Spleen (tissue), 7 donors: ENCODE measurements around the gene COL5A1.

Source experiments
- CTCF ChIP-seq, 11 experiments: fragments of 200-600 bp in 7 of 11; fragments of 450-650 bp in 4 of 11; sonication (generic) in 4 of 11; IDR thresholded peaks in 8 of 11; conservative IDR thresholded peaks in 3 of 11; 1 replicate in 7 of 11; 2 replicates in 4 of 11; pipeline versions ENCODE4 v1.4.0 to v1.8.0; 2016 to 2021; ENCODE audit warnings: antibody characterized with exemption in 11 of 11, inconsistent platforms in 4 of 11, mild to moderate bottlenecking in 1 of 11
- POLR2A ChIP-seq, 3 donors: fragments of 450-650 bp; IDR thresholded peaks; one replicate each; pipeline ENCODE4 v1.5.1; 2017; ENCODE audit warnings: antibody characterized with exemption in 3 of 3, mild to moderate bottlenecking in 1 of 3
- POLR2AphosphoS5 ChIP-seq, 3 donors: sonication (generic); formaldehyde crosslinking; IDR thresholded peaks; one replicate each; pipeline ENCODE4 v1.5.1; 2017; ENCODE audit warnings: antibody characterized with exemption in 3 of 3
- donor health status: DM: no; HTN: no; CAD: no; lungs with moderate emphysema.
- donor health status: DM: no; HTN: no; CAD: no.
- donor health status: DM: no; HTN: no; CAD: no.

DNA sequence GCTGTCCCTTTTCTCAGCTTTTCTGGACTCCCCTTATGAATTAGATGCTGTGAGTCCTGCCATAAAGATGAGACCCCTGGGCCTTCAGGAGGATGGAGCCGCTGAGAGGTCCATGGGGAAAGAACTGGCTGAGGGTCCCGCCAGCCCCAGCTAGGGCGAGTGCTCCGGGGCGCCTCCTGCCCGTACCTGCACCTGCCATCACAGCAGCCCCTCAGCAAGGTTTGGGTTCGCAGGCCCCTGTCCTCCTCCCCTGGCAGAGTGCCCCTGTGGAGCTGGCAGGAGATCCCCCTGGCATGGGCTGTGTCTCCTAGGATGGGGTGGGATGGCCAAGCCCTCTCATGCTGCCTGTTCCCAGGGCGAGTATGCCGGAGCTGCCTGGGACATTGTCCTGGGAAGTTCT lies 64.2 kb downstream of the COL5A1 start:
- TF ChIP-seq CTCF (IDR thresholded peaks at IDR 0.05 in 8 of 11, conservative IDR thresholded peaks at IDR 0.05 in 3 of 11) (no peak), POLR2A (IDR thresholded peaks at IDR 0.05) (no peak), POLR2AphosphoS5 (IDR thresholded peaks at IDR 0.05) (no peak)
